ENCODE results near the gene FXYD4. TPM values are rescaled to one million over a fixed set of nuclear protein-coding genes. Genes with fewer than 3 reads are reported as not detected.

The FXYD4 gene
- total and polyA plus RNA-seq, 11 donors, result 0.14 TPM; not detected in 10

GRCh38 chr10:43384252-43385221 is 13.1 kb downstream of the FXYD4 start:
- intact Hi-C loops (cut with DNase I), result no loop called here
- no peaks in the 10 kb centered on the region for H3K27me3 ChIP-seq
- TF ChIP-seq POLR2A (IDR thresholded peaks at IDR 0.05), result no peak
- no peak for TF ChIP-seq CTCF (IDR thresholded peaks at IDR 0.05)
- ATAC-seq (peak; percentile 14 to 61 (median 56)), DNase-seq (no peak)
- no peak overlapping the region for H3K27ac ChIP-seq
- H3K9me3 ChIP-seq, result no peaks in the 10 kb centered on the region
- no peak overlapping the region for H3K4me3 ChIP-seq
- peaks cover 0 to 12% (median 0%) of the 10 kb centered on the region in 12 donors for H3K4me1 ChIP-seq
- 75 to 81% (median 81%) methylated on average over 10 of the region's 10 CpGs for WGBS, 4 donors
- peaks cover 0 to 51% (median 45%) of the 10 kb centered on the region in 9 donors for H3K36me3 ChIP-seq

- no peaks in the 10 kb centered on the region for H3K9me3 ChIP-seq
- peaks cover 0 to 61% (median 55%) of the 10 kb centered on the region in 9 donors for H3K36me3 ChIP-seq
- WGBS, 4 donors, result 76 to 81% (median 77%) methylated on average over 5 of the region's 5 CpGs
- H3K27me3 ChIP-seq, result no peaks in the 10 kb centered on the region
- ATAC-seq, result no peak
- H3K4me1 ChIP-seq, result peaks cover 0 to 20% (median 7%) of the 10 kb centered on the region in 12 donors
- H3K4me3 ChIP-seq, result no peak overlapping the region
- no peak overlapping the region for H3K27ac ChIP-seq
- no peak for TF ChIP-seq POLR2A (IDR thresholded peaks at IDR 0.05)
- TF ChIP-seq CTCF (IDR thresholded peaks at IDR 0.05), result no peak
- intact Hi-C loops (cut with DNase I), result no loop called here
- DNase-seq, result no peak
Observed at GRCh38 chr10:43385412-43386004, 14.1 kb downstream of the FXYD4 start.

GRCh38 chr10:43386549-43386948 is 15.1 kb downstream of the FXYD4 start:
- no peak for ATAC-seq
- H3K4me3 ChIP-seq, result no peak overlapping the region
- H3K36me3 ChIP-seq, result peaks cover 0 to 71% (median 65%) of the 10 kb centered on the region in 9 donors
- H3K27me3 ChIP-seq, result no peaks in the 10 kb centered on the region
- H3K9me3 ChIP-seq, result no peaks in the 10 kb centered on the region
- no peak for DNase-seq
- H3K27ac ChIP-seq, result no peak overlapping the region
- 92 to 98% (median 95%) methylated on average over 4 of the region's 4 CpGs for WGBS, 4 donors
- no peak for TF ChIP-seq POLR2A (IDR thresholded peaks at IDR 0.05)
- no peak for TF ChIP-seq CTCF (IDR thresholded peaks at IDR 0.05)
- peaks cover 0 to 29% (median 15%) of the 10 kb centered on the region in 12 donors for H3K4me1 ChIP-seq
- intact Hi-C loops (cut with DNase I), result no loop called here
